HepG2 (cell line): ENCODE data around the gene FAM78A. TPM values are rescaled to one million over a fixed set of nuclear protein-coding genes. Genes with fewer than 3 reads are reported as not detected.

Experiments used
- MTF1 ChIP-seq: sonication (generic); formaldehyde crosslinking; IDR thresholded peaks from 2 replicates; pipeline ENCODE4 v1.5.0; 2020; ENCODE audit warnings: missing genetic modification reagents
- MYNN ChIP-seq: sonication (generic); formaldehyde crosslinking; IDR thresholded peaks from 2 replicates; pipeline ENCODE4 v1.4.0; 2020; ENCODE audit warnings: mild to moderate bottlenecking, low read depth, missing genetic modification reagents
- SIX1 ChIP-seq: sonication (generic); formaldehyde crosslinking; IDR thresholded peaks from 2 replicates; pipeline ENCODE4 v1.4.0; 2020; ENCODE audit warnings: missing genetic modification reagents, borderline replicate concordance
- TGIF2 ChIP-seq: IDR thresholded peaks from 2 replicates; pipeline ENCODE4 v1.6.1; 2016; ENCODE audit warnings: control low read depth, missing compliant biosample characterization
- ZFX ChIP-seq: sonication (generic); formaldehyde crosslinking; IDR thresholded peaks from 2 replicates; pipeline ENCODE4 v1.4.0; 2020; ENCODE audit warnings: mild to moderate bottlenecking, low read depth, missing genetic modification reagents, moderate library complexity
- ZNF605 ChIP-seq: sonication (generic); formaldehyde crosslinking; IDR thresholded peaks from 2 replicates; pipeline ENCODE4 v1.8.0; 2022; ENCODE audit warnings: mild to moderate bottlenecking, missing genetic modification reagents
- ZNF788 ChIP-seq: sonication (generic); formaldehyde crosslinking; IDR thresholded peaks from 2 replicates; pipeline ENCODE4 v1.5.0; 2020; ENCODE audit warnings: mild to moderate bottlenecking, missing genetic modification reagents, borderline replicate concordance
- polyA plus RNA-seq, 8 experiments: library from polyadenylated mRNA; depleted of rRNA in 3 of 8; stranded (reverse) in 7 of 8; unstranded in 1 of 8; fragments of >200 nt; fragmentation: Illumina TruSeq in 4 of 8; extraction: Trizol in 4 of 8; gene quantifications; 2 replicates each; pipeline versions ENCODE4 v1.2.1 to v1.2.3, GENCODE V29; 2011 to 2016; ENCODE audit warnings: low read depth in 4 of 8, missing spikeins in 1 of 8, mixed read lengths in 1 of 8; ENCODE audit not compliant: insufficient read depth in 1 of 8
- total RNA-seq, 5 experiments: library from RNA; depleted of rRNA; stranded (reverse); fragments of >200 nt; fragmentation: Illumina TruSeq; extraction: Trizol; gene quantifications; 2 replicates each; pipeline ENCODE4 v1.2.3, GENCODE V29; 2016; ENCODE audit warnings: low read depth in 1 of 5
- TF ChIP-seq, protein P1 (sequence below): sonication (generic); formaldehyde crosslinking; IDR thresholded peaks from 2 replicates; pipeline ENCODE4 v1.5.1; 2020; ENCODE audit warnings: mild to moderate bottlenecking, missing genetic modification reagents, moderate library complexity
- TF ChIP-seq, protein P2 (sequence below): sonication (generic); formaldehyde crosslinking; IDR thresholded peaks from 2 replicates; pipeline ENCODE4 v1.4.0; 2020; ENCODE audit warnings: mild to moderate bottlenecking, missing genetic modification reagents
- TF ChIP-seq, protein P3 (sequence below), 2 experiments: fragments of 450-650 bp in 1 of 2; sonication (generic) in 1 of 2; formaldehyde crosslinking; IDR thresholded peaks; 2 replicates each; pipeline versions ENCODE4 v1.5.0 to v1.8.0; 2020 to 2022; ENCODE audit warnings: mild to moderate bottlenecking in 1 of 2, missing genetic modification reagents in 1 of 2
- TF ChIP-seq, protein P4 (sequence below): sonication (generic); formaldehyde crosslinking; IDR thresholded peaks from 2 replicates; pipeline ENCODE4 v1.4.0; 2020; ENCODE audit warnings: missing genetic modification reagents, low read depth, mild to moderate bottlenecking, borderline replicate concordance
- TF ChIP-seq, protein P5 (sequence below): sonication (generic); formaldehyde crosslinking; IDR thresholded peaks from 2 replicates; pipeline ENCODE4 v1.5.0; 2020; ENCODE audit warnings: missing genetic modification reagents, mild to moderate bottlenecking, borderline replicate concordance
- TF ChIP-seq, protein P6 (sequence below): sonication (generic); formaldehyde crosslinking; IDR thresholded peaks from 2 replicates; pipeline ENCODE4 v1.5.0; 2020; ENCODE audit warnings: missing genetic modification reagents
- TF ChIP-seq, protein P7 (sequence below): sonication (generic); formaldehyde crosslinking; IDR thresholded peaks from 2 replicates; pipeline ENCODE4 v1.5.1; 2020; ENCODE audit warnings: missing genetic modification reagents, mild to moderate bottlenecking, borderline replicate concordance

FAM78A gene
- total and polyA plus RNA-seq, 2 of the 13 experiments (the other 11 are each of a cell fraction or from before 2014, with no cell fraction given), result 0.18 to 0.62 TPM

DNA sequence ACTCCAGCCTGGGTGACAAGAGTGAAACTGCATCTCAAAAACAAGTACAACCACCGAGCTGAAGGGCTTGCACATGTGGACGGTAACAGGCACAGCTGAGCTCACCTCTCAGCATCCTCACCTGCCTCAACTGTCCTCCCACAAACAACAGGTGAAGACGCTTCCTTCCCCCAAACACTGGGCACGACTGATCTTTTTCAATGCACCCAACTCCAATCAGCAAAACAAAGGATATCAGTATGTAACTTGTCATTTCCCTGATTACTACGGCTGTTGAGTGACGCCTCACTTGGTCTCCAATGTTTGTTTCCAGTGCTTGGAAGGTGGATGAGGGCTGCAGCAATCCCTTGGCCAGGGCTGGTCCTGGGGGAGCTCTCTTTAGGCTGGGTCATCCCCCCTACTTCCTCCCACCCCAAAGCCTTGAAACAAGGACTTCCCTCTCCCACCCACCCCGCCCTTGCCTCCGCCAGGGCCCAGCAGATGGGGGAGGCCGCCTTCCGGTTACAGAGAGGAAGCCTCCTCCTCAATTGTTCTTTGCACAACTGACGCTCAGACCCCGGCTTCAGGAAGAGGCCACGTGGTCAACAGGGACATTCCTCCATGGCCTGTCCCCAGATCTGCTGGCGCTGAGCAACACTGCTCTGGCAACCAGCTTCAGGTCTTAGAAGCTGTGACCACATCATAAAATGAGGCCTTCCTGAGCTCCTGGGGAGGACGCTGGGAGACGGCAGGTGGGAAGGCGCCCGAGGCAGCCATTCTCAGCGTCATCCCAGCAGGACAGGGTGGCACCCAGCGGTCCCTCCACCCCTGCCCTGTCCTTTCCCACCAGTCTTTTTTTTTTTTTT lies 5.9 kb downstream of the FAM78A start (continued):
- TF ChIP-seq, protein P1, sequence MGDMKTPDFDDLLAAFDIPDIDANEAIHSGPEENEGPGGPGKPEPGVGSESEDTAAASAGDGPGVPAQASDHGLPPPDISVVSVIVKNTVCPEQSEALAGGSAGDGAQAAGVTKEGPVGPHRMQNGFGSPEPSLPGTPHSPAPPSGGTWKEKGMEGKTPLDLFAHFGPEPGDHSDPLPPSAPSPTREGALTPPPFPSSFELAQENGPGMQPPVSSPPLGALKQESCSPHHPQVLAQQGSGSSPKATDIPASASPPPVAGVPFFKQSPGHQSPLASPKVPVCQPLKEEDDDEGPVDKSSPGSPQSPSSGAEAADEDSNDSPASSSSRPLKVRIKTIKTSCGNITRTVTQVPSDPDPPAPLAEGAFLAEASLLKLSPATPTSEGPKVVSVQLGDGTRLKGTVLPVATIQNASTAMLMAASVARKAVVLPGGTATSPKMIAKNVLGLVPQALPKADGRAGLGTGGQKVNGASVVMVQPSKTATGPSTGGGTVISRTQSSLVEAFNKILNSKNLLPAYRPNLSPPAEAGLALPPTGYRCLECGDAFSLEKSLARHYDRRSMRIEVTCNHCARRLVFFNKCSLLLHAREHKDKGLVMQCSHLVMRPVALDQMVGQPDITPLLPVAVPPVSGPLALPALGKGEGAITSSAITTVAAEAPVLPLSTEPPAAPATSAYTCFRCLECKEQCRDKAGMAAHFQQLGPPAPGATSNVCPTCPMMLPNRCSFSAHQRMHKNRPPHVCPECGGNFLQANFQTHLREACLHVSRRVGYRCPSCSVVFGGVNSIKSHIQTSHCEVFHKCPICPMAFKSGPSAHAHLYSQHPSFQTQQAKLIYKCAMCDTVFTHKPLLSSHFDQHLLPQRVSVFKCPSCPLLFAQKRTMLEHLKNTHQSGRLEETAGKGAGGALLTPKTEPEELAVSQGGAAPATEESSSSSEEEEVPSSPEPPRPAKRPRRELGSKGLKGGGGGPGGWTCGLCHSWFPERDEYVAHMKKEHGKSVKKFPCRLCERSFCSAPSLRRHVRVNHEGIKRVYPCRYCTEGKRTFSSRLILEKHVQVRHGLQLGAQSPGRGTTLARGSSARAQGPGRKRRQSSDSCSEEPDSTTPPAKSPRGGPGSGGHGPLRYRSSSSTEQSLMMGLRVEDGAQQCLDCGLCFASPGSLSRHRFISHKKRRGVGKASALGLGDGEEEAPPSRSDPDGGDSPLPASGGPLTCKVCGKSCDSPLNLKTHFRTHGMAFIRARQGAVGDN (CRISPR knock-in tag), result peak; percentile 66
- TF ChIP-seq ZNF788 (CRISPR knock-in tag) (no peak), MTF1 (CRISPR knock-in tag) (no peak), SIX1 (CRISPR knock-in tag) (no peak), MYNN (no peak), ZFX (peak; percentile 25; the same call in 1 of the 2 replicates), TGIF2 (no peak), ZNF605 (CRISPR knock-in tag) (no peak)
- TF ChIP-seq, protein P2, sequence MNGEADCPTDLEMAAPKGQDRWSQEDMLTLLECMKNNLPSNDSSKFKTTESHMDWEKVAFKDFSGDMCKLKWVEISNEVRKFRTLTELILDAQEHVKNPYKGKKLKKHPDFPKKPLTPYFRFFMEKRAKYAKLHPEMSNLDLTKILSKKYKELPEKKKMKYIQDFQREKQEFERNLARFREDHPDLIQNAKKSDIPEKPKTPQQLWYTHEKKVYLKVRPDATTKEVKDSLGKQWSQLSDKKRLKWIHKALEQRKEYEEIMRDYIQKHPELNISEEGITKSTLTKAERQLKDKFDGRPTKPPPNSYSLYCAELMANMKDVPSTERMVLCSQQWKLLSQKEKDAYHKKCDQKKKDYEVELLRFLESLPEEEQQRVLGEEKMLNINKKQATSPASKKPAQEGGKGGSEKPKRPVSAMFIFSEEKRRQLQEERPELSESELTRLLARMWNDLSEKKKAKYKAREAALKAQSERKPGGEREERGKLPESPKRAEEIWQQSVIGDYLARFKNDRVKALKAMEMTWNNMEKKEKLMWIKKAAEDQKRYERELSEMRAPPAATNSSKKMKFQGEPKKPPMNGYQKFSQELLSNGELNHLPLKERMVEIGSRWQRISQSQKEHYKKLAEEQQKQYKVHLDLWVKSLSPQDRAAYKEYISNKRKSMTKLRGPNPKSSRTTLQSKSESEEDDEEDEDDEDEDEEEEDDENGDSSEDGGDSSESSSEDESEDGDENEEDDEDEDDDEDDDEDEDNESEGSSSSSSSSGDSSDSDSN (CRISPR knock-in tag), result no peak
- TF ChIP-seq, protein P3, sequence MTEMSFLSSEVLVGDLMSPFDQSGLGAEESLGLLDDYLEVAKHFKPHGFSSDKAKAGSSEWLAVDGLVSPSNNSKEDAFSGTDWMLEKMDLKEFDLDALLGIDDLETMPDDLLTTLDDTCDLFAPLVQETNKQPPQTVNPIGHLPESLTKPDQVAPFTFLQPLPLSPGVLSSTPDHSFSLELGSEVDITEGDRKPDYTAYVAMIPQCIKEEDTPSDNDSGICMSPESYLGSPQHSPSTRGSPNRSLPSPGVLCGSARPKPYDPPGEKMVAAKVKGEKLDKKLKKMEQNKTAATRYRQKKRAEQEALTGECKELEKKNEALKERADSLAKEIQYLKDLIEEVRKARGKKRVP (CRISPR knock-in tag; IDR thresholded peaks at IDR 0.05), result no peak
- TF ChIP-seq, protein P4, sequence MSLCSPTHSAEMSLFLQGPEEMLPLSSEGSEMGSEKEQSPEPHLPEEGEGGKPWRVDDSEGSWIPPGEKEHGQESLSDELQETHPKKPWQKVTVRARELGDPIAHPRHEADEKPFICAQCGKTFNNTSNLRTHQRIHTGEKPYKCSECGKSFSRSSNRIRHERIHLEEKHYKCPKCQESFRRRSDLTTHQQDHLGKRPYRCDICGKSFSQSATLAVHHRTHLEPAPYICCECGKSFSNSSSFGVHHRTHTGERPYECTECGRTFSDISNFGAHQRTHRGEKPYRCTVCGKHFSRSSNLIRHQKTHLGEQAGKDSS (CRISPR knock-in tag), result no peak
- TF ChIP-seq, protein P5, sequence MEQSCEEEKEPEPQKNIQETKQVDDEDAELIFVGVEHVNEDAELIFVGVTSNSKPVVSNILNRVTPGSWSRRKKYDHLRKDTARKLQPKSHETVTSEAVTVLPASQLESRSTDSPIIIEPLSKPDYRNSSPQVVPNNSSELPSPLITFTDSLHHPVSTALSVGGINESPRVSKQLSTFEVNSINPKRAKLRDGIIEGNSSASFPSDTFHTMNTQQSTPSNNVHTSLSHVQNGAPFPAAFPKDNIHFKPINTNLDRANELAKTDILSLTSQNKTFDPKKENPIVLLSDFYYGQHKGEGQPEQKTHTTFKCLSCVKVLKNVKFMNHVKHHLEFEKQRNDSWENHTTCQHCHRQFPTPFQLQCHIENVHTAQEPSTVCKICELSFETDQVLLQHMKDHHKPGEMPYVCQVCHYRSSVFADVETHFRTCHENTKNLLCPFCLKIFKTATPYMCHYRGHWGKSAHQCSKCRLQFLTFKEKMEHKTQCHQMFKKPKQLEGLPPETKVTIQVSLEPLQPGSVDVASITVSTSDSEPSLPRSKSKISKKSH (CRISPR knock-in tag), result no peak
- TF ChIP-seq, protein P6, sequence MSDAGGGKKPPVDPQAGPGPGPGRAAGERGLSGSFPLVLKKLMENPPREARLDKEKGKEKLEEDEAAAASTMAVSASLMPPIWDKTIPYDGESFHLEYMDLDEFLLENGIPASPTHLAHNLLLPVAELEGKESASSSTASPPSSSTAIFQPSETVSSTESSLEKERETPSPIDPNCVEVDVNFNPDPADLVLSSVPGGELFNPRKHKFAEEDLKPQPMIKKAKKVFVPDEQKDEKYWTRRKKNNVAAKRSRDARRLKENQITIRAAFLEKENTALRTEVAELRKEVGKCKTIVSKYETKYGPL (CRISPR knock-in tag), result no peak
- TF ChIP-seq, protein P7, sequence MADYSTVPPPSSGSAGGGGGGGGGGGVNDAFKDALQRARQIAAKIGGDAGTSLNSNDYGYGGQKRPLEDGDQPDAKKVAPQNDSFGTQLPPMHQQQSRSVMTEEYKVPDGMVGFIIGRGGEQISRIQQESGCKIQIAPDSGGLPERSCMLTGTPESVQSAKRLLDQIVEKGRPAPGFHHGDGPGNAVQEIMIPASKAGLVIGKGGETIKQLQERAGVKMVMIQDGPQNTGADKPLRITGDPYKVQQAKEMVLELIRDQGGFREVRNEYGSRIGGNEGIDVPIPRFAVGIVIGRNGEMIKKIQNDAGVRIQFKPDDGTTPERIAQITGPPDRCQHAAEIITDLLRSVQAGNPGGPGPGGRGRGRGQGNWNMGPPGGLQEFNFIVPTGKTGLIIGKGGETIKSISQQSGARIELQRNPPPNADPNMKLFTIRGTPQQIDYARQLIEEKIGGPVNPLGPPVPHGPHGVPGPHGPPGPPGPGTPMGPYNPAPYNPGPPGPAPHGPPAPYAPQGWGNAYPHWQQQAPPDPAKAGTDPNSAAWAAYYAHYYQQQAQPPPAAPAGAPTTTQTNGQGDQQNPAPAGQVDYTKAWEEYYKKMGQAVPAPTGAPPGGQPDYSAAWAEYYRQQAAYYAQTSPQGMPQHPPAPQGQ (CRISPR knock-in tag), result no peak
